Mesenchymal stem cell (in vitro differentiated cells and primary cell): ENCODE data around the gene ZNF853.

Source experiments
- DNase-seq: peaks from one replicate; pipeline ENCODE4 v3.0.0-alpha.2; 2013
- H2AFZ ChIP-seq: one replicate; pipeline ENCODE4 v1.6.1; 2013; ENCODE audit warnings: low read depth, mild to moderate bottlenecking, control low read depth, inconsistent platforms, low read length, moderate library complexity
- H2AK5ac ChIP-seq: 2 replicates; pipeline ENCODE4 v1.6.1; 2013; ENCODE audit warnings: low read length, moderate library complexity, mild to moderate bottlenecking, inconsistent platforms; ENCODE audit not compliant: severe bottlenecking
- H2BK120ac ChIP-seq: one replicate; pipeline ENCODE4 v1.6.1; 2013; ENCODE audit warnings: low read depth, mild to moderate bottlenecking, inconsistent platforms, low read length, moderate library complexity
- H2BK12ac ChIP-seq, 2 experiments: one replicate each; pipeline ENCODE4 v1.6.1; 2013; ENCODE audit warnings: inconsistent platforms in 2 of 2, low read length in 2 of 2, mild to moderate bottlenecking in 2 of 2, moderate library complexity in 2 of 2, control low read depth in 1 of 2
- H2BK15ac ChIP-seq: one replicate; pipeline ENCODE4 v1.6.1; 2013; ENCODE audit warnings: mild to moderate bottlenecking, low read depth, inconsistent platforms; ENCODE audit not compliant: poor library complexity, severe bottlenecking
- H2BK5ac ChIP-seq: 2 replicates; pipeline ENCODE4 v1.6.1; 2013; ENCODE audit warnings: low read depth, mild to moderate bottlenecking, low read length, control low read depth, inconsistent platforms; ENCODE audit not compliant: poor library complexity, severe bottlenecking
- H3K14ac ChIP-seq, 2 experiments: one replicate each; pipeline ENCODE4 v1.6.1; 2013; ENCODE audit warnings: inconsistent platforms in 2 of 2, low read length in 2 of 2, control low read depth in 1 of 2, mild to moderate bottlenecking in 1 of 2, moderate library complexity in 1 of 2
- H3K18ac ChIP-seq, 2 experiments: one replicate each; pipeline ENCODE4 v1.6.1; 2013; ENCODE audit warnings: inconsistent platforms in 2 of 2, low read length in 2 of 2, control low read depth in 1 of 2, low read depth in 1 of 2, mild to moderate bottlenecking in 1 of 2
- H3K23ac ChIP-seq, 2 experiments: one replicate each; pipeline ENCODE4 v1.6.1; 2013; ENCODE audit warnings: inconsistent platforms in 2 of 2, low read length in 2 of 2, mild to moderate bottlenecking in 2 of 2, moderate library complexity in 2 of 2, control low read depth in 1 of 2
- H3K27ac ChIP-seq: 2 replicates; pipeline ENCODE4 v1.5.1; 2013; ENCODE audit warnings: mild to moderate bottlenecking, moderate library complexity, low read length, control low read depth, inconsistent platforms; ENCODE audit not compliant: poor library complexity, severe bottlenecking
- H3K27me3 ChIP-seq, 2 experiments: 2 replicates each; pipeline versions ENCODE4 v1.6.1 to v1.7.0; 2013; ENCODE audit warnings: low read length in 2 of 2, mild to moderate bottlenecking in 2 of 2, moderate library complexity in 2 of 2, control low read depth in 1 of 2, inconsistent platforms in 1 of 2; ENCODE audit not compliant: control insufficient read depth in 1 of 2, insufficient read depth in 1 of 2
- H3K36me3 ChIP-seq, 2 experiments: 2 replicates each; pipeline versions ENCODE4 v1.6.1 to v1.7.0; 2013; ENCODE audit warnings: low read length in 2 of 2, control low read depth in 1 of 2, inconsistent platforms in 1 of 2, low read depth in 1 of 2, mild to moderate bottlenecking in 1 of 2; ENCODE audit not compliant: insufficient read depth in 2 of 2, control insufficient read depth in 1 of 2
- H3K4ac ChIP-seq, 2 experiments: one replicate each; pipeline ENCODE4 v1.6.1; 2013; ENCODE audit warnings: inconsistent platforms in 2 of 2, low read length in 2 of 2, mild to moderate bottlenecking in 2 of 2, moderate library complexity in 2 of 2, control low read depth in 1 of 2, low read depth in 1 of 2
- H3K4me1 ChIP-seq: 2 replicates; pipeline ENCODE4 v1.6.1; 2013; ENCODE audit warnings: low read depth, low read length, control low read depth; ENCODE audit not compliant: control insufficient read depth, insufficient read depth
- H3K4me2 ChIP-seq: 2 replicates; pipeline ENCODE4 v1.6.1; 2013; ENCODE audit warnings: low read length, mild to moderate bottlenecking, inconsistent platforms; ENCODE audit not compliant: poor library complexity, severe bottlenecking
- H3K4me3 ChIP-seq, 2 experiments: 2 replicates each; pipeline versions ENCODE4 v1.5.1 to v1.7.0; 2013; ENCODE audit warnings: low read length in 2 of 2, mild to moderate bottlenecking in 2 of 2, control low read depth in 1 of 2, low read depth in 1 of 2; ENCODE audit not compliant: insufficient read depth in 1 of 2
- H3K79me1 ChIP-seq: replicated peaks from 2 replicates; pipeline ENCODE4 v1.6.1; 2013; ENCODE audit warnings: mild to moderate bottlenecking, control low read depth, low read length, inconsistent platforms; ENCODE audit not compliant: poor library complexity, severe bottlenecking
- H3K9ac ChIP-seq: 2 replicates; pipeline ENCODE4 v1.7.0; 2013; ENCODE audit warnings: mild to moderate bottlenecking, low read length, moderate library complexity
- H3K9me3 ChIP-seq: 2 replicates; pipeline ENCODE4 v1.7.0; 2013; ENCODE audit warnings: mild to moderate bottlenecking, low read length; ENCODE audit not compliant: control insufficient read depth
- H4K8ac ChIP-seq: one replicate; pipeline ENCODE4 v1.6.1; 2013; ENCODE audit warnings: inconsistent platforms, mild to moderate bottlenecking, low read length, moderate library complexity
- H4K91ac ChIP-seq: one replicate; pipeline ENCODE4 v1.6.1; 2013; ENCODE audit warnings: mild to moderate bottlenecking, low read length, inconsistent platforms
- WGBS: methylation state at CpG from one replicate; pipeline ENCODE4 v1.1.7; 2013; ENCODE audit warnings: mixed read lengths; 5-methylcytosine and 5-hydroxymethylcytosine counted together

The ZNF853 gene

DNA sequence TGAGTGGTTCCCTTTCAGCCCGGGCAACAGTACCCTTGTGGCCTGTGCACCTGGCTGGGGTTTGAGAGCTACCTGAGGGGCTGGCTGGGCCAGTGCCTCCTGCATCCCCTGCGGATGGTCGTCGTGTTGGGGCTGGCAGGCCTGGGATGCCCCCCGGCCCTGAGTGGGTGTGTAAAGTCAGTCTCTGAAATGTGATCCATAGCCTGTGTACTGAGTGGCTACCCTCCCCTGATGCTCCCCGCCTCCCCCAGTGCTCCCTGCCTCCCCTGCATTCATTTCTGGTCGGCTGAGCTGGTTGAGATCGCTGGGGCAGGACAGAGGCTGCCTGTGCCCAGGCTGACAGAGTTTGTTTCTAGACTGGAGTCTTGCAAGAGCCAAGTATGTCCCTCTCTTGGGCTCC is 31.1 kb downstream of the ZNF853 start:
- no peak overlapping the region for H4K8ac ChIP-seq
- no peaks in the 10 kb centered on the region for H3K4me1 ChIP-seq
- H2BK12ac ChIP-seq, result no peak overlapping the region
- no peak overlapping the region for H3K4ac ChIP-seq
- H3K9me3 ChIP-seq, result no peaks in the 10 kb centered on the region
- WGBS, result 98% methylated on average over 8 of the region's 8 CpGs
- H3K14ac ChIP-seq, result no peak overlapping the region
- no peak overlapping the region for H2AK5ac ChIP-seq
- no peak overlapping the region for H3K4me3 ChIP-seq
- no peak overlapping the region for H3K9ac ChIP-seq
- H3K27ac ChIP-seq, result no peak overlapping the region
- H2BK5ac ChIP-seq, result no peak overlapping the region
- H3K23ac ChIP-seq, result no peak overlapping the region
- H3K4me2 ChIP-seq, result no peak overlapping the region
- no peak for DNase-seq
- H2BK15ac ChIP-seq, result no peak overlapping the region
- H3K27me3 ChIP-seq, result no peaks in the 10 kb centered on the region
- no peak overlapping the region for H2BK120ac ChIP-seq
- no peak overlapping the region for H3K18ac ChIP-seq
- peaks cover 72% of the 10 kb centered on the region for H3K79me1 ChIP-seq
- no peak overlapping the region for H4K91ac ChIP-seq
- no peak overlapping the region for H2AFZ ChIP-seq
- H3K36me3 ChIP-seq, result peaks cover 87 to 97% of the 10 kb centered on the region in 2 experiments

DNA sequence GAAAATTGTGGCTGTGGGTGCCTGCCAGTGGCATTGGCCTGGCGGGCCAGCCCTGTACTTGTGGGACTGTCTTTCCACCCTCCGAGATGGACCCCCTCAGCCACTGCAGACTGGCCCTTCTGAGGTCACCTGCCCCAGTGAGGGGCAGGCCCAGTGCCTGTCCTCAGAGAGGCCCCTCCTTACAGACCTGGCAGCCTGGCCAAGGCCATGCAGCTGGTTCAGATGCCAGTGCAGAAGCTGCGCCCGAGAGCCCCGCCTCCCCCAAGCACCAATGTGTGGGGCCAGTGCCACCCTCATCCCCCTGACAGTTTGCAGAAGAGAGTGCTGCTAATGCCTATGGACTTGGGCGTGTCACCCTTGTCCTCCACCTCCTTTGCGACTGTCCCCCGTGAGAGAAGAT is 31.7 kb downstream of the ZNF853 start:
- WGBS, result 92% methylated on average over 8 of the region's 8 CpGs
- H2AFZ ChIP-seq, result no peak overlapping the region
- H4K8ac ChIP-seq, result no peak overlapping the region

DNA sequence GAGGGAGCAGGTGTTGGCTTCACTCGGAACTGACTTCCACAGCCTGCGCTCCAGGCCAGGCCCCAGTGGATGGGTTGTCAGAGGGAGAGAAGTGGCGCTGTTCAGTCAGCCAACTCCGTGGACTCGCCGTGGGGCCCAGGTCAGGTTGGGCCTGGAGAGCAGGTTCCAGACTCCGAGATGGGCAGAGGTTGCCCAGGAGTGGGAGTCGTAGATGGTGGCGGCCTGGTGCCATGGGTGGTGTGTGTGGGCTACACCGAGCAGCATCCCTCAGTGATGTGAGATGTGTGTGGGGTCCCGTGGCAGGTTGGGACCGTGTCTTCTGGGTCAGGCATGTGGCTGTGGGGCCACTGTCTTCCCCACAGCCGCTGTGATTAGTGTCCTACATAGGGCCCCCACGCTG is 32.1 kb downstream of the ZNF853 start:
- no peak overlapping the region for H2BK120ac ChIP-seq
- no peak overlapping the region for H3K4ac ChIP-seq
- no peak overlapping the region for H2BK5ac ChIP-seq
- no peak overlapping the region for H2AFZ ChIP-seq
- no peak overlapping the region for H2AK5ac ChIP-seq
- no peak overlapping the region for H3K4me2 ChIP-seq
- no peak for DNase-seq
- H3K18ac ChIP-seq, result no peak overlapping the region
- H4K8ac ChIP-seq, result no peak overlapping the region
- H3K23ac ChIP-seq, result no peak overlapping the region
- no peak overlapping the region for H2BK15ac ChIP-seq
- H3K27ac ChIP-seq, result no peak overlapping the region
- H2BK12ac ChIP-seq, result no peak overlapping the region
- H3K79me1 ChIP-seq, result peaks cover 65% of the 10 kb centered on the region
- peaks cover 86 to 97% of the 10 kb centered on the region in 2 experiments for H3K36me3 ChIP-seq
- no peak overlapping the region for H4K91ac ChIP-seq
- no peak overlapping the region for H3K4me3 ChIP-seq
- H3K9ac ChIP-seq, result no peak overlapping the region
- H3K9me3 ChIP-seq, result no peaks in the 10 kb centered on the region
- H3K27me3 ChIP-seq, result no peaks in the 10 kb centered on the region
- H3K14ac ChIP-seq, result no peak overlapping the region
- WGBS, result 98% methylated on average over 13 of the region's 14 CpGs
- H3K4me1 ChIP-seq, result no peaks in the 10 kb centered on the region

More for the DNA sequence above, 31.7 kb downstream of the ZNF853 start:
- Histone ChIP-seq H2BK12ac (no peak overlapping the region), H2BK5ac (no peak overlapping the region), H3K18ac (no peak overlapping the region), H3K4ac (no peak overlapping the region), H3K4me1 (no peaks in the 10 kb centered on the region), H3K23ac (no peak overlapping the region), H3K4me2 (no peak overlapping the region), H2BK120ac (no peak overlapping the region), H3K79me1 (peaks cover 66% of the 10 kb centered on the region), H2AK5ac (no peak overlapping the region), H3K9me3 (no peaks in the 10 kb centered on the region), H3K4me3 (no peak overlapping the region), H3K36me3 (peaks cover 86 to 97% of the 10 kb centered on the region in 2 experiments), H2BK15ac (no peak overlapping the region), H3K27ac (no peak overlapping the region), H3K14ac (no peak overlapping the region), H3K9ac (no peak overlapping the region), H4K91ac (no peak overlapping the region), H3K27me3 (no peaks in the 10 kb centered on the region)
- no peak for DNase-seq

DNA sequence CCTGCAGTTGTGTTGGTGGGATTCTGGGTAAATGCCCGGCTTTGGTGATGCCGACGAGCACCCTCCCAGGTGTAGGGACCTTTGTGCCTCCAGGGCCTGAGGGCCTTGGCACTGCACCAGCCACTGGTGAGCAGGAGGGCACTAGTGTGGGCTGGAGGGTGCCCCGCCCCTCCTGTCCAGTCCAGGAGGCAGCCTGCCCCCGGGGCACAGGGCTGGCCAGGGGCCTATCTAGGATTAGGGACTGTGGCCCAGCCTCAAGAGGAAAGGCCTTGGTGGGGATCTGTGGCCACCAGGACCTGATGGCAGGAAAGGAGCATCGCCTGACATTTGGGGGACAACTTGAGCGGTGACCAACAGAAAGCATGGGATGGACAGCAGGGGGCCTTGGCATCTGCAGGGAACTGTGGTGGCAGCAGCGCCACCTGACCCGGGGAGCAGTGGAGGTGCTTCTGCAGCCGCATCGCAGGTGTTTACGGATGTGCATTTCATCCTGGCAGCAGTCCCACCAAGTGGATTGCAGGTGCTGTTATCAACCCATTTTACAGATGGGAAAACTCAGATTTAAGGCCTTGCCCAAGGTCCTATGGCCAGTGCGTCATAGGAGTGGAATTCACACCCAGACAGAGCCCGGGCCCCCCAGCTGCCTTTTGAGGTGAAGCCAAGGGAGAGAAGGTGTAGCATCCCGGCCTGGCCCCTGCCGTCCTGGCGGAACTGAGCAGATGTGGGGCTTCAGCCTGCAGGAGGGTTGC is 32.8 kb downstream of the ZNF853 start:
- no peaks in the 10 kb centered on the region for H3K4me1 ChIP-seq
- no peak overlapping the region for H3K4me2 ChIP-seq
- H3K4ac ChIP-seq, result no peak overlapping the region
- 97% methylated on average over 17 of the region's 17 CpGs for whole genome bisulfite sequencing
- no peak overlapping the region for H3K23ac ChIP-seq
- no peak overlapping the region for H2BK120ac ChIP-seq
- no peak overlapping the region for H3K14ac ChIP-seq
- DNase-seq, result no peak
- peaks cover 82 to 97% of the 10 kb centered on the region in 2 experiments for H3K36me3 ChIP-seq
- no peaks in the 10 kb centered on the region for H3K27me3 ChIP-seq
- peaks cover 60% of the 10 kb centered on the region for H3K79me1 ChIP-seq
- no peak overlapping the region for H3K9ac ChIP-seq
- H3K9me3 ChIP-seq, result peaks cover 2% of the 10 kb centered on the region
- no peak overlapping the region for H3K4me3 ChIP-seq
- H2AK5ac ChIP-seq, result no peak overlapping the region
- no peak overlapping the region for H2BK5ac ChIP-seq
- H4K8ac ChIP-seq, result no peak overlapping the region
- H3K18ac ChIP-seq, result no peak overlapping the region
- no peak overlapping the region for H2BK15ac ChIP-seq
- H4K91ac ChIP-seq, result no peak overlapping the region
- no peak overlapping the region for H3K27ac ChIP-seq
- no peak overlapping the region for H2AFZ ChIP-seq
- H2BK12ac ChIP-seq, result no peak overlapping the region
